ENCODE data around the gene ABCA3. TPM values are rescaled to one million over a fixed set of nuclear protein-coding genes. Genes with fewer than 3 reads are reported as not detected.
"Not testable (repeated sequence)": the region's sequence is repeated elsewhere in the genome, so short reads cannot be mapped to it uniquely, and the experiment has no call there.

Gene ABCA3
- total RNA-seq, 1 donor from 2014 or later, result 17.1 TPM

DNA sequence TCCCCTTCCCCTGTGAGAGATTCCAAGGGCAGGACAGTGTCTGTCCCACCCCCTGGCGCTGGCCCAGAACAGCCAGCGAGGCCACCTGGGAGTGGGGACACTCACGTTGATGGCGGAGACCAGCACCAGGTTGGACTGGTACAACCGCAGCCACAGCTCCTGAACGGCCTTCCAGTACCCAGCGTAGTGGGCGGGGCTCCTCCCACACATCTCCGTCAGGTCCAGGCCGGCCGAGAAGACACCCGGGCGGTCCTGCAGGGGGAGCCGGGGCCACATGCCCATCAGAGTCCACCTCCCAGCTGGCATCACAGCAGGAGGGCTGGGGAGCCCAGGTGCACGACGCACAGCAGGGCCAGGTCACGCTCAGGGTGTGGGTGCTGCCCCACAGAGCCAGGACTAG lies 96.2 kb downstream of the ABCA3 start:
- DNase-seq (ENCODE audit: low read depth), result no peak
- no peak overlapping the region for H3K4me3 ChIP-seq (ENCODE audit: low read depth, low read length)
- TF ChIP-seq, protein P1, sequence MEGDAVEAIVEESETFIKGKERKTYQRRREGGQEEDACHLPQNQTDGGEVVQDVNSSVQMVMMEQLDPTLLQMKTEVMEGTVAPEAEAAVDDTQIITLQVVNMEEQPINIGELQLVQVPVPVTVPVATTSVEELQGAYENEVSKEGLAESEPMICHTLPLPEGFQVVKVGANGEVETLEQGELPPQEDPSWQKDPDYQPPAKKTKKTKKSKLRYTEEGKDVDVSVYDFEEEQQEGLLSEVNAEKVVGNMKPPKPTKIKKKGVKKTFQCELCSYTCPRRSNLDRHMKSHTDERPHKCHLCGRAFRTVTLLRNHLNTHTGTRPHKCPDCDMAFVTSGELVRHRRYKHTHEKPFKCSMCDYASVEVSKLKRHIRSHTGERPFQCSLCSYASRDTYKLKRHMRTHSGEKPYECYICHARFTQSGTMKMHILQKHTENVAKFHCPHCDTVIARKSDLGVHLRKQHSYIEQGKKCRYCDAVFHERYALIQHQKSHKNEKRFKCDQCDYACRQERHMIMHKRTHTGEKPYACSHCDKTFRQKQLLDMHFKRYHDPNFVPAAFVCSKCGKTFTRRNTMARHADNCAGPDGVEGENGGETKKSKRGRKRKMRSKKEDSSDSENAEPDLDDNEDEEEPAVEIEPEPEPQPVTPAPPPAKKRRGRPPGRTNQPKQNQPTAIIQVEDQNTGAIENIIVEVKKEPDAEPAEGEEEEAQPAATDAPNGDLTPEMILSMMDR (conservative IDR thresholded peaks at IDR 0.05; ENCODE audit: low read depth, low read length), result no peak

DNA sequence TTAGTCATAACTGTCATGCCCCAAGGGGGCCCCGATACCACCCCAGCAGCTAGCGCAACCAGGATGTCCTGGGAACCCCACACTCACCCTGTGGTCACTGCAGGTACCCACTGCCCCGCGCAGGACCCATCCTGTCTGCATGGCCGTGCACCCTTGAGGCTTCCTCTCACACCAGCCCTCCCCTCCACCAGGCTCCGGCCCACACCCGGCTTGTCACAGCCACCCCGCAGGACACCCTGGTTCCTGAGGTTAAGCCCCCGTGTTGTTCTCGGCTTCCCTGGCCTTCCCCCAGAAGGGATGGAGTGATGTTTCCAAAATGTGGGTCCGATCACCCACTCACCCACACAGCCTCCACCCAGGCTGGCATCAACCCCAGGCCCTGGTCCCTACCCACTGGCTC lies 96.7 kb downstream of the ABCA3 start:
- TF ChIP-seq, protein P1 (conservative IDR thresholded peaks at IDR 0.05; ENCODE audit: low read depth, low read length), result no peak
- DNase-seq (ENCODE audit: low read depth), result no peak
- H3K4me3 ChIP-seq (ENCODE audit: low read depth, low read length), result no peak overlapping the region

DNA sequence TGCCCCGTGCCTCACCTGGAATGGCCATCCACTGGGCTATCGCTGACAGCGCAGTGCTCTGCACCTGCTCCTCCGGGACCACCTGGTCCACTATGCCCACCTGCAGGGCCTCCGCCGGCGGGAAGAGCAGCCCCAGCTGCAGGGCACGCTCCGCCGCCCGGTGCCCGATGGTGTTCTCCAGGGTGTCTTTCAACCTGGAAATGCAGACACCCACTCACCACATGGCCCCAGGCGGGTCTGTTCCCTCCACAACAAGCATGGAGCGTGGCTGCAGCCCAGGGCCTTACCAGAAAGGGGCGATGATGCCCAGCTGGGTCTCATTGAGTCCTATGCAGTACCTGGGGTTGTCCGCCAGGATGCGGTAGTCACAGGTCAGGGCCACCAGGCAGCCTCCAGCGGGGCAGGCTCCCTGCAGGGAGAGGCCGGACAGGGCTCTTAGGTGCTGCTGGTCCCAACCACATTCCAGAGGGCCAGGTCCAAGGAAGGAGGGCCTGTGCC lies 97.4 kb downstream of the ABCA3 start:
- DNase-seq (ENCODE audit: low read depth), result no peak
- TF ChIP-seq, protein P1 (conservative IDR thresholded peaks at IDR 0.05; ENCODE audit: low read depth, low read length), result no peak
- H3K4me3 ChIP-seq (ENCODE audit: low read depth, low read length), result no peak overlapping the region

DNA sequence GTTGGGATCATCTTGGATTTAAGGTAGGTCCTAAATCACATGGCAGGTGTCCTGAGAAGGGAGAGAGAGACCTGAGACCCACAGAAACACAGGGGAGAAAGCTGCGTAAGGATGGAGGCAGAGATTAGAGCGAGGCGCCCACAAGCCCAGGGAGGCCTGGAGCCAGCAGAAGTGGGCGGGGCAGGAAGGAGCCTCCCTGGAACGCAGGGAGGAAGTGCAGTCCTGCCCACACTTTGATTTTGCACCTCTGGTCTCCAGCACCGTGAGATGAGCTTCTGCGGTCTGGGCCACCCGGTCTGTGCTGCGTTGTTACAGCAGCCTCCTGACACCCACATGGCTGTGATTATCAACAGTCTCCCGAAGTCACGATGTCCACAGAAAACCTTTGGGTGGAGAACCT lies 97.9 kb downstream of the ABCA3 start:
- no peak overlapping the region for H3K4me3 ChIP-seq (ENCODE audit: low read depth, low read length)
- no peak for DNase-seq (ENCODE audit: low read depth)
- TF ChIP-seq, protein P1 (conservative IDR thresholded peaks at IDR 0.05; ENCODE audit: low read depth, low read length), result no peak

DNA sequence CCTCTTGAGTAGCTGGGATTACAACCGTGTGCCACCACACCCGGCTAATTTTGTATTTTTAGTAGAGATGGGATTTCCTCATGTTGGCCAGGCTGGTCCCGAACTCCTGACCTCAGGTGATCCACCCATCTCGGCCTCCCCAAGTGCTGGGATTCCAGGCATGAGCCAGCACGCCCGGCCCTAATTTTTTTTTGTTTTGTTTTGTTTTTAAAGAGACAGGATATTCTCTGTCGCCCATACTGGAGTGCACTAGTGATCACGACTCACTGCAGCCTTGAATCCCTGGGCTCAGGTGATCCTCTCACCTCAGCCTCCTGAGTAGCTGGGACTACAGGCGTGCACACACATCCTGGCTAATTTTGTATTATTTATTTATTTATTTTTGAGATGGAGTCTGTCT lies 100.2 kb downstream of the ABCA3 start:
- H3K4me3 ChIP-seq (ENCODE audit: low read depth, low read length); DNase-seq (ENCODE audit: low read depth): not testable (repeated sequence)

DNA sequence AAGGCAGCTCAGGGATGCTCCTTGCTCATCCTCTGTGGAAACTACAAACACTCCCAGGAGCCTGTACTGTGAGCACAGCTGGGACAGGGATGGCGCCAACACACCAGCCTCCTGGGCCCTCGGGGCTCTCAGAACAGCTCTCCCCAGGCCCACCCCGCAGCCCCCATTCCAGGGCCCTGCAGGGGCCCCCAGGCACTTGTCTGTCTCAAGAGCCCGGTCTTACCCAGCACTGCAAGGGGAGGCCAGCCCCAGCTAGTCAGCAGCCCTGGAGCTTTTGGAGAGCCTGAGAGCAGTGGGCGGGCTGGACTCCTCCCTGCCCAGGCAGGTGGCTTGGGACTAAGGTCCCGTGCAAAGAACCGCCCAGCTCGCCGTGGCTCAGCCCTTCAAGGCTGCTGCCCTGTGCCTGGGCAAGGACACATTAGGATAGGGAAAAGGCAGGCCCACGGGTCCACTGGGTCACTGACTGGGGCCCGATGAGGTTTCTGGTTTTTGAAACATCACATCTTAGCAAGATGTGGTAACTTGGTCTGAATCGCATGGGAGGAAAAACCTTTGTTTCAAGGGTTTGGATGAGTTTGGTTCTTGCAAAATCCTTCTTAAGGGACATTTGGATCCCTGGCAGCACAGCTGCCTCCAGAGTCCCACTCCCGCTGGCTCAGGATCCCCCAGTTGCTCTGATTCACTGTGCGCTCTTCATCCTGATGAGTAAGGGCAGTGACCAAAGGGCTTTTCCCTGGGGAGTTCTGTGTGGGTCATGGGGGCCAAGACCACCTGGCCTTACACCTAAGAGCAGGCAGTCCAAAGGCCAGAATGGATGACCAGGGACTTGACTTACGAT lies 101.5 kb downstream of the ABCA3 start:
- DNase-seq (ENCODE audit: low read depth), result no peak
- no peak overlapping the region for H3K4me3 ChIP-seq (ENCODE audit: low read depth, low read length)
- TF ChIP-seq, protein P1 (conservative IDR thresholded peaks at IDR 0.05; ENCODE audit: low read depth, low read length), result no peak

DNA sequence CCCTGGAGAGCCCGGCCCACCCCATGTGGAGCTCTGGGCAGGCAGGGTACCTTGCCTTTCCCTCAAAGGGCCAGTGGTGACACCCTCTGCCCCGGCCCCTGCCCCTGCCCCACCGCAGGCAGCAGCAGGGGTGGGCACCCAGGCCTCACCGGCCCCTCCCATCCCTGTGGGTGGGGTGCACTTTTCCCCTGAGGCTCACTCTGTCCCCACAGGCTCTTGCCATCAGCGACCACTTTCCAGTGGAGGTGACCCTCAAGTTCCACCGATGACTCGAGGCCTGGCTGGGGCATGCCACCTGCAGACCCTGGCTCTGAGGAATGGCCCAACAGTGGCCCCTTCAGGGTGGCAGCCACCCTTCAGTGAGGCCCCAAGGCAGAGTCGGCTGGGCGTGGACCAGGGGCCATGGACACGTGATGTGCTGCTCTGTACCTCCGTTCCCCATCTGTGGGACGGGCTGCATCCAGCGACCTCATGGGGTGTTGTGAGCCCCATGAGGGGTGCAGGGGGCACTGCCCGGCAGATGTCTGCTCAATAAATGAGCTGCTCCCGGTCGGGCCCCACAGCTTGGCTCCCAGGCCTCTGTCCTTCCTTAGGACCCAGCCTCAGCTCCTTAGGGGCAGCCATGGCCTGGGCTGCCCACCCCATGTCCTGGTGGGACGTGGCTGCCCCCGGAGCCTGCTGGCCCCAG lies 102.2 kb downstream of the ABCA3 start:
- H3K4me3 ChIP-seq (ENCODE audit: low read depth, low read length), result no peak overlapping the region
- TF ChIP-seq, protein P1 (conservative IDR thresholded peaks at IDR 0.05; ENCODE audit: low read depth, low read length), result no peak
- DNase-seq (ENCODE audit: low read depth), result no peak
